ENCODE results near the gene KPRP. TPM values are rescaled to one million over a fixed set of nuclear protein-coding genes. Genes with fewer than 3 reads are reported as not detected.

Gene KPRP
- total and polyA plus RNA-seq, 2 experiments from 2014 or later: not detected

- TF ChIP-seq, protein P1, sequence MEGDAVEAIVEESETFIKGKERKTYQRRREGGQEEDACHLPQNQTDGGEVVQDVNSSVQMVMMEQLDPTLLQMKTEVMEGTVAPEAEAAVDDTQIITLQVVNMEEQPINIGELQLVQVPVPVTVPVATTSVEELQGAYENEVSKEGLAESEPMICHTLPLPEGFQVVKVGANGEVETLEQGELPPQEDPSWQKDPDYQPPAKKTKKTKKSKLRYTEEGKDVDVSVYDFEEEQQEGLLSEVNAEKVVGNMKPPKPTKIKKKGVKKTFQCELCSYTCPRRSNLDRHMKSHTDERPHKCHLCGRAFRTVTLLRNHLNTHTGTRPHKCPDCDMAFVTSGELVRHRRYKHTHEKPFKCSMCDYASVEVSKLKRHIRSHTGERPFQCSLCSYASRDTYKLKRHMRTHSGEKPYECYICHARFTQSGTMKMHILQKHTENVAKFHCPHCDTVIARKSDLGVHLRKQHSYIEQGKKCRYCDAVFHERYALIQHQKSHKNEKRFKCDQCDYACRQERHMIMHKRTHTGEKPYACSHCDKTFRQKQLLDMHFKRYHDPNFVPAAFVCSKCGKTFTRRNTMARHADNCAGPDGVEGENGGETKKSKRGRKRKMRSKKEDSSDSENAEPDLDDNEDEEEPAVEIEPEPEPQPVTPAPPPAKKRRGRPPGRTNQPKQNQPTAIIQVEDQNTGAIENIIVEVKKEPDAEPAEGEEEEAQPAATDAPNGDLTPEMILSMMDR (conservative IDR thresholded peaks at IDR 0.05; ENCODE audit: low read depth in 2 of 2): no peak
- TF ChIP-seq ETS1 (IDR thresholded peaks at IDR 0.05): no peak
- TF ChIP-seq POLR2AphosphoS5 (IDR thresholded peaks at IDR 0.05; ENCODE audit: low read depth): no peak
These were observed 28.3 kb downstream of the KPRP start, which contains the start of gene LCE1E (continued) for GRCh38 chr1:152786077-152786476.

GRCh38 chr1:152795686-152796085 lies 37.9 kb downstream of the KPRP start:
- no peaks in the 10 kb centered on the region for H3K36me3 Mint-ChIP-seq (ENCODE audit: low read depth)

More at GRCh38 chr1:152795686-152796085, 37.9 kb downstream of the KPRP start:
- ATAC-seq: no peak
- H3K36me3 ChIP-seq (ENCODE audit: insufficient read depth): no peaks in the 10 kb centered on the region
- H4K20me1 ChIP-seq (replicated peaks; ENCODE audit: insufficient read depth): no peaks in the 10 kb centered on the region
- no peaks in the 10 kb centered on the region; the same call in 1 of the 2 replicates for H3K9me2 ChIP-seq (ENCODE audit: insufficient read depth)
- no peaks in the 10 kb centered on the region for H3K4me1 ChIP-seq (ENCODE audit: insufficient read depth)
- H3K4me1 Mint-ChIP-seq: peaks cover 2% of the 10 kb centered on the region; the same call in 1 of the 3 replicates
- no peak overlapping the region for H3K4me2 ChIP-seq
- H3K9me3 Mint-ChIP-seq: no peaks in the 10 kb centered on the region
- TF ChIP-seq REST (IDR thresholded peaks at IDR 0.05; ENCODE audit: unreplicated experiment): no peak
- TF ChIP-seq, protein P1 (conservative IDR thresholded peaks at IDR 0.05; ENCODE audit: low read depth in 2 of 2): no peak
- no peak for TF ChIP-seq CREB1 (CRISPR knock-in tag; IDR thresholded peaks at IDR 0.05; ENCODE audit: low read depth)
- no peak for TF ChIP-seq POLR2AphosphoS5 (IDR thresholded peaks at IDR 0.05; ENCODE audit: low read depth)
- TF ChIP-seq JUNB (IDR thresholded peaks at IDR 0.05; ENCODE audit: unreplicated experiment): no peak
- TF ChIP-seq, protein P2, sequence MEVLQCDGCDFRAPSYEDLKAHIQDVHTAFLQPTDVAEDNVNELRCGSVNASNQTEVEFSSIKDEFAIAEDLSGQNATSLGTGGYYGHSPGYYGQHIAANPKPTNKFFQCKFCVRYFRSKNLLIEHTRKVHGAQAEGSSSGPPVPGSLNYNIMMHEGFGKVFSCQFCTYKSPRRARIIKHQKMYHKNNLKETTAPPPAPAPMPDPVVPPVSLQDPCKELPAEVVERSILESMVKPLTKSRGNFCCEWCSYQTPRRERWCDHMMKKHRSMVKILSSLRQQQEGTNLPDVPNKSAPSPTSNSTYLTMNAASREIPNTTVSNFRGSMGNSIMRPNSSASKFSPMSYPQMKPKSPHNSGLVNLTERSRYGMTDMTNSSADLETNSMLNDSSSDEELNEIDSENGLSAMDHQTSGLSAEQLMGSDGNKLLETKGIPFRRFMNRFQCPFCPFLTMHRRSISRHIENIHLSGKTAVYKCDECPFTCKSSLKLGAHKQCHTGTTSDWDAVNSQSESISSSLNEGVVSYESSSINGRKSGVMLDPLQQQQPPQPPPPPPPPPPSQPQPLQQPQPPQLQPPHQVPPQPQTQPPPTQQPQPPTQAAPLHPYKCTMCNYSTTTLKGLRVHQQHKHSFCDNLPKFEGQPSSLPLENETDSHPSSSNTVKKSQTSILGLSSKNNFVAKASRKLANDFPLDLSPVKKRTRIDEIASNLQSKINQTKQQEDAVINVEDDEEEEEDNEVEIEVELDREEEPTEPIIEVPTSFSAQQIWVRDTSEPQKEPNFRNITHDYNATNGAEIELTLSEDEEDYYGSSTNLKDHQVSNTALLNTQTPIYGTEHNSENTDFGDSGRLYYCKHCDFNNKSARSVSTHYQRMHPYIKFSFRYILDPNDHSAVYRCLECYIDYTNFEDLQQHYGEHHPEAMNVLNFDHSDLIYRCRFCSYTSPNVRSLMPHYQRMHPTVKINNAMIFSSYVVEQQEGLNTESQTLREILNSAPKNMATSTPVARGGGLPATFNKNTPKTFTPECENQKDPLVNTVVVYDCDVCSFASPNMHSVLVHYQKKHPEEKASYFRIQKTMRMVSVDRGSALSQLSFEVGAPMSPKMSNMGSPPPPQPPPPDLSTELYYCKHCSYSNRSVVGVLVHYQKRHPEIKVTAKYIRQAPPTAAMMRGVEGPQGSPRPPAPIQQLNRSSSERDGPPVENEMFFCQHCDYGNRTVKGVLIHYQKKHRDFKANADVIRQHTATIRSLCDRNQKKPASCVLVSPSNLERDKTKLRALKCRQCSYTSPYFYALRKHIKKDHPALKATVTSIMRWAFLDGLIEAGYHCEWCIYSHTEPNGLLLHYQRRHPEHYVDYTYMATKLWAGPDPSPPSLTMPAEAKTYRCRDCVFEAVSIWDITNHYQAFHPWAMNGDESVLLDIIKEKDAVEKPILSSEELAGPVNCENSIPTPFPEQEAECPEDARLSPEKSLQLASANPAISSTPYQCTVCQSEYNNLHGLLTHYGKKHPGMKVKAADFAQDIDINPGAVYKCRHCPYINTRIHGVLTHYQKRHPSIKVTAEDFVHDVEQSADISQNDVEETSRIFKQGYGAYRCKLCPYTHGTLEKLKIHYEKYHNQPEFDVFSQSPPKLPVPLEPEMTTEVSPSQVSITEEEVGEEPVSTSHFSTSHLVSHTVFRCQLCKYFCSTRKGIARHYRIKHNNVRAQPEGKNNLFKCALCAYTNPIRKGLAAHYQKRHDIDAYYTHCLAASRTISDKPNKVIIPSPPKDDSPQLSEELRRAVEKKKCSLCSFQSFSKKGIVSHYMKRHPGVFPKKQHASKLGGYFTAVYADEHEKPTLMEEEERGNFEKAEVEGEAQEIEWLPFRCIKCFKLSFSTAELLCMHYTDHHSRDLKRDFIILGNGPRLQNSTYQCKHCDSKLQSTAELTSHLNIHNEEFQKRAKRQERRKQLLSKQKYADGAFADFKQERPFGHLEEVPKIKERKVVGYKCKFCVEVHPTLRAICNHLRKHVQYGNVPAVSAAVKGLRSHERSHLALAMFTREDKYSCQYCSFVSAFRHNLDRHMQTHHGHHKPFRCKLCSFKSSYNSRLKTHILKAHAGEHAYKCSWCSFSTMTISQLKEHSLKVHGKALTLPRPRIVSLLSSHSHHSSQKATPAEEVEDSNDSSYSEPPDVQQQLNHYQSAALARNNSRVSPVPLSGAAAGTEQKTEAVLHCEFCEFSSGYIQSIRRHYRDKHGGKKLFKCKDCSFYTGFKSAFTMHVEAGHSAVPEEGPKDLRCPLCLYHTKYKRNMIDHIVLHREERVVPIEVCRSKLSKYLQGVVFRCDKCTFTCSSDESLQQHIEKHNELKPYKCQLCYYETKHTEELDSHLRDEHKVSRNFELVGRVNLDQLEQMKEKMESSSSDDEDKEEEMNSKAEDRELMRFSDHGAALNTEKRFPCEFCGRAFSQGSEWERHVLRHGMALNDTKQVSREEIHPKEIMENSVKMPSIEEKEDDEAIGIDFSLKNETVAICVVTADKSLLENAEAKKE (CRISPR knock-in tag; IDR thresholded peaks at IDR 0.05): no peak
- no peak for DNase-seq (ENCODE audit: low spot score)
- no peaks in the 10 kb centered on the region for H3K27me3 ChIP-seq (ENCODE audit: insufficient read depth)
- no peak overlapping the region for H3K27ac ChIP-seq (ENCODE audit: low read depth)
- no peak overlapping the region for H3K4me3 ChIP-seq
- H3F3A ChIP-seq (replicated peaks; ENCODE audit: low read depth): no peaks in the 10 kb centered on the region
- H2AFZ ChIP-seq: no peak overlapping the region
- no peak overlapping the region for H3K4me3 Mint-ChIP-seq
- no peaks in the 10 kb centered on the region for H3K79me2 ChIP-seq (replicated peaks; ENCODE audit: insufficient read depth)
- peaks cover 3% of the 10 kb centered on the region for H3K27me3 Mint-ChIP-seq (ENCODE audit: insufficient read depth, low read depth, poor library complexity)
- H3K27ac Mint-ChIP-seq: no peak overlapping the region

Data from GM23338 (cell line).